ENCODE data around the gene MORC2. TPM values are rescaled to one million over a fixed set of nuclear protein-coding genes. Genes with fewer than 3 reads are reported as not detected.
A peak's percentile ranks its signal among the peaks of the same experiment; 100 is the strongest.

Gene MORC2
- total RNA-seq, 4 donors from 2014 or later: 5.6 to 27.3 (median 14.1) TPM

DNA sequence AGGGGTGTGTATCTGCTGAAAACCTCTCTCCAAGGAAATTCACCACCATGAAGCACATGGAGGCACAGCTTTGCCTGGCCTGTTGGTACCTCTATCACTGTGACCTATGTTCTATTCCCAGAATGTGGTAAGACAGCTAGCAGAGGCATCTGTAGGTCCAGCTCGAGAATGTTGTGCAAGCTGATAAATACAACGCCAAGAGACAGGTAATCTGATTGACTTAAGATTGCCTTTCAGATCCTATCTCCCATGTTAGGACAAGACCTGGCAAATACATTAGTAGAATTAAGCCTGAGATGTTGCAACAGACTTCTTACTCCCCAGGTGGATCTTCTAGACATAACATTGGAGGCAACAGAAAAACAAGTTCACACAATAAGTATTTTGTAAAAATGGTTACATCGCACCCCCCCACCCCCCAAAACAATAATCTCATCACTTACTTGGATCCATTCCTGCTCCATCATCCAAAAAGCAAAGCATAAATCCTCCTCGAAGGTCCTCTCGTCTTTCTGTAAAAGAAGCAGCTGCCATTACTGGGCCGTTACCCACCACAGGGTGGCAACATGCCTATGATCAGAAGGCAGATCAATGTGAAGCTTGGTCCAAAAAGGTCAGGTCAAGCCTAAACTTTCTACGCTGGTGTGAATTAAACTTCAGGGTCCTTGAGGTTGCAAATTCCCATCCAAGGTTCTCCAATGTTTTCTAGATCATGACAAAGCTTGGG, 18.5 kb downstream of the MORC2 start:
- H3K36me3 ChIP-seq: no peaks in the 10 kb centered on the region
- intact Hi-C loops (cut with DNase I; ENCODE audit: low total_unique reads): loop anchor here (2.0 to 10.0 kb wide), 2 partner anchors 85 to 135 kb away; no protein-coding TSS in a partner anchor
- H3K9me3 ChIP-seq: no peaks in the 10 kb centered on the region
- peak overlapping the region in 1 of 2 donors; percentile 80 for H3K27ac ChIP-seq
- DNase-seq: no peak
- TF ChIP-seq, protein P1, sequence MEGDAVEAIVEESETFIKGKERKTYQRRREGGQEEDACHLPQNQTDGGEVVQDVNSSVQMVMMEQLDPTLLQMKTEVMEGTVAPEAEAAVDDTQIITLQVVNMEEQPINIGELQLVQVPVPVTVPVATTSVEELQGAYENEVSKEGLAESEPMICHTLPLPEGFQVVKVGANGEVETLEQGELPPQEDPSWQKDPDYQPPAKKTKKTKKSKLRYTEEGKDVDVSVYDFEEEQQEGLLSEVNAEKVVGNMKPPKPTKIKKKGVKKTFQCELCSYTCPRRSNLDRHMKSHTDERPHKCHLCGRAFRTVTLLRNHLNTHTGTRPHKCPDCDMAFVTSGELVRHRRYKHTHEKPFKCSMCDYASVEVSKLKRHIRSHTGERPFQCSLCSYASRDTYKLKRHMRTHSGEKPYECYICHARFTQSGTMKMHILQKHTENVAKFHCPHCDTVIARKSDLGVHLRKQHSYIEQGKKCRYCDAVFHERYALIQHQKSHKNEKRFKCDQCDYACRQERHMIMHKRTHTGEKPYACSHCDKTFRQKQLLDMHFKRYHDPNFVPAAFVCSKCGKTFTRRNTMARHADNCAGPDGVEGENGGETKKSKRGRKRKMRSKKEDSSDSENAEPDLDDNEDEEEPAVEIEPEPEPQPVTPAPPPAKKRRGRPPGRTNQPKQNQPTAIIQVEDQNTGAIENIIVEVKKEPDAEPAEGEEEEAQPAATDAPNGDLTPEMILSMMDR (IDR thresholded peaks at IDR 0.05): no peak
- TF ChIP-seq POLR2A (IDR thresholded peaks at IDR 0.05): no peak
- no peaks in the 10 kb centered on the region for H3K4me1 ChIP-seq
- no peak overlapping the region for H3K4me3 ChIP-seq
- no peaks in the 10 kb centered on the region for H3K27me3 ChIP-seq

DNA sequence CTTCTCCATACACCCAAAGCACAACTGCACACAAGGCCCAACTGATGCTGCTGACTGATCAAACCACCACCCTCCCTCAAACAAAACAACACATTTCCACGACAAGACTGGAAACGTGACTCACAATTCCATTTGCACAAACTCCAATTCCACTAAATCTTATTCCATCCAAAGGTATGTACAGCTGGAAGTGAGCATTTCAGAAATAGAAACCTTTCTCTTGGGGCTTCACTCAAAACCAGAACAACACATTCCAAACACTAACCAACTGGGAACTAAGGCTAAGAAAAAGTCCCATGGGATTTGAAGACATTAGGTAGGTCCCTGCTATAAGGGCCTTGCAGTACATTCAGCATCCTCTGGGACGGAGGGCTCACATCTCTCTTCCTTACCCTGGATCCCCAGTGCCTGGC, 19.6 kb downstream of the MORC2 start:
- H3K9me3 ChIP-seq: no peaks in the 10 kb centered on the region
- DNase-seq: no peak
- H3K4me3 ChIP-seq: no peak overlapping the region
- intact Hi-C loops (cut with DNase I; ENCODE audit: low total_unique reads): loop anchor here (2.0 to 10.0 kb wide), 2 partner anchors 86 to 136 kb away; no protein-coding TSS in a partner anchor
- TF ChIP-seq, protein P1 (IDR thresholded peaks at IDR 0.05): no peak
- no peak for TF ChIP-seq POLR2A (IDR thresholded peaks at IDR 0.05)
- H3K4me1 ChIP-seq: no peaks in the 10 kb centered on the region
- no peaks in the 10 kb centered on the region for H3K36me3 ChIP-seq
- peak overlapping the region; percentile 62 to 80 for H3K27ac ChIP-seq
- no peaks in the 10 kb centered on the region for H3K27me3 ChIP-seq

DNA sequence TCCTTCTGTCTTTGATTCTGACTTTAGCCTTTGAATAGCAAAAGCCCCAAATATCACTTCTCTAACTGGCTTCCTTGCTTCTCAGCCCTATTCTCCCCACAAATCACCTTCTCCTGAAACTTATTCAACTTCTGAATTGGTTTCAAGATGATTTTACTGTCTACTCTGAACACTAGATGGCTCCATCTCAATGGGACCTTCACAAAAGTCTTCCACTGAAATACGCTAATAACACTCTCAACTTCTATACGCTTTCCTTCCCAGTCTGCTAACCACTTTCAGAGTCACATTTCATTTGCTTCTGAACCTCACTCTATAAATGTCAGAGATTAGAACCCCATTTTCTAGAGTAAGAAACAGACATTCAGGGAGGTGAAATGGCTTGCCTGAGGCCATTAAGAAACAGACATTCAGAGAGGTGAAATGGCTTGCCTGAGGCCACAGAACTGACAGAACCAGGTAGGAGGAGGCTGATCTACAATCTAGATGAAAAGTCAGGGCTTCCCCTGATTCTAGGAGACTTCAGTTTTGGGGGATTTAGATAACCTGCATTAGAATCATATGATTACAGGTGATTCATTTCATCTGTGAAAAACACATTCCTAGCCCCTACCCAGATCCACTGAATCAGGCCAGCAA, 20.6 kb downstream of the MORC2 start:
- no peaks in the 10 kb centered on the region for H3K36me3 ChIP-seq
- peak in 1 of 2 donors; percentile 34 for TF ChIP-seq POLR2A (IDR thresholded peaks at IDR 0.05)
- TF ChIP-seq, protein P1 (IDR thresholded peaks at IDR 0.05): peak; percentile 66 to 92 (median 78)
- H3K9me3 ChIP-seq: no peaks in the 10 kb centered on the region
- H3K27ac ChIP-seq: peak overlapping the region; percentile 62 to 80
- no peak overlapping the region for H3K4me3 ChIP-seq
- intact Hi-C loops (cut with DNase I; ENCODE audit: low total_unique reads): loop anchor here (2.0 to 10.0 kb wide), 2 partner anchors 87 to 137 kb away; no protein-coding TSS in a partner anchor
- no peaks in the 10 kb centered on the region for H3K27me3 ChIP-seq
- DNase-seq: no peak
- no peaks in the 10 kb centered on the region for H3K4me1 ChIP-seq

DNA sequence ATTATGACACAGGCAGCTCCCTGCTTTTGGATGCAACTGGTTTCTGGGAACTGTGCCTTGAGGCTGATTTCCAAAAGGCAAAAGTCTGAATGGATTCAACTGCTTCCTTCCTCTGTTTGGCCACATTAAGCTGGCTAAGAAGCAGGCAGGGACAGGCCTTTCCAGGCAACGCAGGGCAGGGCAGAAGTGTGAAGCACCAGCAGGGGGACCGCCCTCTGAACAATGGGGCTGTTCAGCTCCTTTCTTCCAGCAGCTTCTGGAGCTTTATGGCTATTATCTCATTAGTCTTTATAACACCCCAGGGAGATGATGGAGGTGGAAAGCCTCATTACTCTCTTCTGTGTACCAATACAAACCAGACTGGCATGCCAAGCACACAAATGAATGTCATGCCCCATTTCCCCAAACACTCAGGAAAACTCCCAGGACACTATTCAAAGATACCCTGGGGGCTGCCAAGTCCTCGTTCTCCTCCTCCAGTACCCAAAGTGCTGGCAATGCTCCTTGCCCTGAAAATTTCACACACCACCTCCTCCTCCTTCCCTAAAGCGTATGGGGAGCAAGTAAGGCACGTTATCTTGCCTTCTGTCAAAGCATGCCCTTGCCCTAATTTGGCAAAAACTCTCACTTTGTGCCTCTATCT, 21.3 kb downstream of the MORC2 start:
- TF ChIP-seq, protein P1 (IDR thresholded peaks at IDR 0.05): peak in 1 of 4 experiments; percentile 25
- no peak for TF ChIP-seq POLR2A (IDR thresholded peaks at IDR 0.05)
- H3K9me3 ChIP-seq: no peaks in the 10 kb centered on the region
- no peaks in the 10 kb centered on the region for H3K36me3 ChIP-seq
- H3K27ac ChIP-seq: peak overlapping the region; percentile 62 to 80
- DNase-seq: peak in 1 of 2 donors; percentile 35
- no peaks in the 10 kb centered on the region for H3K27me3 ChIP-seq
- no peak overlapping the region for H3K4me3 ChIP-seq
- no peaks in the 10 kb centered on the region for H3K4me1 ChIP-seq
- intact Hi-C loops (cut with DNase I; ENCODE audit: low total_unique reads): loop anchor here (10.0 kb wide), 1 partner anchor 88 kb away; no protein-coding TSS in a partner anchor

All from uterus (tissue), 4 donors.